ENCODE results near the gene TKT. TPM values are rescaled to one million over a fixed set of nuclear protein-coding genes. Genes with fewer than 3 reads are reported as not detected.

Gene TKT
- total RNA-seq, 3 donors from 2014 or later (not counting 1 experiment from before 2014, with no cell fraction given) = 82.9 to 126 (median 107) TPM

- H3K4me1 ChIP-seq (ENCODE audit: control insufficient read depth, insufficient read depth, low read length) = no peaks in the 10 kb centered on the region
- ATAC-seq (no peak), DNase-seq (no peak)
- no peak overlapping the region for H3K4me3 ChIP-seq (ENCODE audit: low read length)
- Mint-ChIP-seq H3K4me1 (peaks cover 3 to 5% of the 10 kb centered on the region in 2 donors), H3K9me3 (no peaks in the 10 kb centered on the region), H3K36me3 (no peaks in the 10 kb centered on the region), H3K27ac (no peak overlapping the region), H3K27me3 (ENCODE audit: low read depth in 2 of 2) (no peaks in the 10 kb centered on the region), H3K4me3 (no peak overlapping the region)
- H3K9me3 ChIP-seq (ENCODE audit: control insufficient read depth, insufficient read depth, low read length) = no peaks in the 10 kb centered on the region
- intact Hi-C loops (cut with micrococcal nuclease) = no loop called here
- no peak overlapping the region for H3K27ac ChIP-seq (ENCODE audit: low read length)
- no peaks in the 10 kb centered on the region for H3K27me3 ChIP-seq (ENCODE audit: control insufficient read depth, insufficient read depth, low read length)
- H3K36me3 ChIP-seq (ENCODE audit: control insufficient read depth, insufficient read depth, low read length) = peaks cover 43% of the 10 kb centered on the region
- TF ChIP-seq, protein P1, sequence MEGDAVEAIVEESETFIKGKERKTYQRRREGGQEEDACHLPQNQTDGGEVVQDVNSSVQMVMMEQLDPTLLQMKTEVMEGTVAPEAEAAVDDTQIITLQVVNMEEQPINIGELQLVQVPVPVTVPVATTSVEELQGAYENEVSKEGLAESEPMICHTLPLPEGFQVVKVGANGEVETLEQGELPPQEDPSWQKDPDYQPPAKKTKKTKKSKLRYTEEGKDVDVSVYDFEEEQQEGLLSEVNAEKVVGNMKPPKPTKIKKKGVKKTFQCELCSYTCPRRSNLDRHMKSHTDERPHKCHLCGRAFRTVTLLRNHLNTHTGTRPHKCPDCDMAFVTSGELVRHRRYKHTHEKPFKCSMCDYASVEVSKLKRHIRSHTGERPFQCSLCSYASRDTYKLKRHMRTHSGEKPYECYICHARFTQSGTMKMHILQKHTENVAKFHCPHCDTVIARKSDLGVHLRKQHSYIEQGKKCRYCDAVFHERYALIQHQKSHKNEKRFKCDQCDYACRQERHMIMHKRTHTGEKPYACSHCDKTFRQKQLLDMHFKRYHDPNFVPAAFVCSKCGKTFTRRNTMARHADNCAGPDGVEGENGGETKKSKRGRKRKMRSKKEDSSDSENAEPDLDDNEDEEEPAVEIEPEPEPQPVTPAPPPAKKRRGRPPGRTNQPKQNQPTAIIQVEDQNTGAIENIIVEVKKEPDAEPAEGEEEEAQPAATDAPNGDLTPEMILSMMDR (IDR thresholded peaks at IDR 0.05) = no peak
- WGBS (ENCODE audit: insufficient coverage) = 97% methylated on average over 9 of the region's 9 CpGs
Observed at GRCh38 chr3:53223541-53223966, 32.3 kb downstream of the TKT start.

GRCh38 chr3:53223025-53223424 is 32.8 kb downstream of the TKT start:
- no peak overlapping the region for H3K4me3 ChIP-seq (ENCODE audit: low read length)
- H3K36me3 Mint-ChIP-seq = no peaks in the 10 kb centered on the region
- H3K27ac ChIP-seq (ENCODE audit: low read length) = no peak overlapping the region
- no peak overlapping the region for H3K27ac Mint-ChIP-seq
- H3K4me1 Mint-ChIP-seq = peaks cover 3 to 5% of the 10 kb centered on the region in 2 donors
- DNase-seq (no peak), ATAC-seq (no peak)
- no peaks in the 10 kb centered on the region for H3K27me3 Mint-ChIP-seq (ENCODE audit: low read depth in 2 of 2)
- H3K9me3 ChIP-seq (ENCODE audit: control insufficient read depth, insufficient read depth, low read length) = no peaks in the 10 kb centered on the region
- H3K27me3 ChIP-seq (ENCODE audit: control insufficient read depth, insufficient read depth, low read length) = no peaks in the 10 kb centered on the region
- intact Hi-C loops (cut with micrococcal nuclease) = no loop called here
- TF ChIP-seq, protein P1 (IDR thresholded peaks at IDR 0.05) = no peak
- peaks cover 37% of the 10 kb centered on the region for H3K36me3 ChIP-seq (ENCODE audit: control insufficient read depth, insufficient read depth, low read length)
- no peaks in the 10 kb centered on the region for H3K4me1 ChIP-seq (ENCODE audit: control insufficient read depth, insufficient read depth, low read length)
- 87% methylated on average over 7 of the region's 7 CpGs for WGBS (ENCODE audit: insufficient coverage)
- no peaks in the 10 kb centered on the region for H3K9me3 Mint-ChIP-seq
- no peak overlapping the region for H3K4me3 Mint-ChIP-seq

DNA sequence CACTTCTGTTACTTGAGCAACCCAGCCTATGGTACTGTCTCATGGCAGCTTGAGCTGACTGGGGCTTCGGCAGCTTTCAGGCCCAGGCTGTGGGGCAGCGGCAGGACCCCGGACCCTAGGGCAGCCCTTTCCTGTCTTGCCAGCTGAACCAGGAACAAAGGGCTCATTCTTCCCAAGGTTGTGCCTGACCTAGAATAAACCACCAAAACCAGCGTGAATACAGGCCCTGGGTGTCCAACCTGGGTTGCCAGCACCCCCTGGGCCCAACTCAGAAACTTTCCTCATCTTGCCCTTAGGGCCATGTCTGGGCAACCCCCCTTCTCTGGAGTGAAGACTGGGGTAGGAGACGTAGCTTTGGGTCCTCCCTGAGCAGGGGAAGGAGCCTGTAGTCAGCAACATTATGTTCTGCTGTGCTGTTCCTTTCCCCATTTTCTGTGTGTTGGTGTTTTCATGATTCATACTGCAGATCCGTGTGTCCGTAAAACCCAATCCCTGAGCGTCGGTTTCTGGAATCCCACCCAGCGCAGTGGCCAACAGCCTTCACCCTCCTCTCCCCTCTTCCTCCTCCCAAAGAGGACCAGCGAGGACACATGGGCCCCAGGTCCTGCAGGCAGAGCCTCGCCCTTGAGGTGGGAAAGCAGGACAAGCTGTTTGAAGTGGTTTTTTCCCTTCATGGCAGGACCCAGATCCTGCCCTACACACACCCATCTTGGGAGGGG is 33.5 kb downstream of the TKT start:
- Histone ChIP-seq H3K9me3 (ENCODE audit: control insufficient read depth, insufficient read depth, low read length) (no peaks in the 10 kb centered on the region), H3K27me3 (ENCODE audit: control insufficient read depth, insufficient read depth, low read length) (no peaks in the 10 kb centered on the region), H3K36me3 (ENCODE audit: control insufficient read depth, insufficient read depth, low read length) (peaks cover 31% of the 10 kb centered on the region), H3K27ac (ENCODE audit: low read length) (no peak overlapping the region), H3K4me3 (ENCODE audit: low read length) (no peak overlapping the region), H3K4me1 (ENCODE audit: control insufficient read depth, insufficient read depth, low read length) (no peaks in the 10 kb centered on the region)
- Mint-ChIP-seq H3K27me3 (ENCODE audit: low read depth in 2 of 2) (no peaks in the 10 kb centered on the region), H3K36me3 (no peaks in the 10 kb centered on the region), H3K4me3 (no peak overlapping the region), H3K27ac (no peak overlapping the region), H3K9me3 (no peaks in the 10 kb centered on the region), H3K4me1 (peaks cover 3 to 5% of the 10 kb centered on the region in 2 donors)
- intact Hi-C loops (cut with micrococcal nuclease) = no loop called here
- TF ChIP-seq, protein P1 (IDR thresholded peaks at IDR 0.05) = no peak
- WGBS (ENCODE audit: insufficient coverage) = 92% methylated on average over 10 of the region's 12 CpGs
- no peak for DNase-seq
- no peak for ATAC-seq

GRCh38 chr3:53221827-53222182 is 34.0 kb downstream of the TKT start:
- Histone ChIP-seq H3K36me3 (ENCODE audit: control insufficient read depth, insufficient read depth, low read length) (peaks cover 26% of the 10 kb centered on the region), H3K4me3 (ENCODE audit: low read length) (no peak overlapping the region), H3K27me3 (ENCODE audit: control insufficient read depth, insufficient read depth, low read length) (no peaks in the 10 kb centered on the region), H3K27ac (ENCODE audit: low read length) (no peak overlapping the region), H3K9me3 (ENCODE audit: control insufficient read depth, insufficient read depth, low read length) (no peaks in the 10 kb centered on the region), H3K4me1 (ENCODE audit: control insufficient read depth, insufficient read depth, low read length) (no peaks in the 10 kb centered on the region)
- WGBS (ENCODE audit: insufficient coverage) = 92% methylated on average over 3 of the region's 3 CpGs
- H3K36me3 Mint-ChIP-seq = no peaks in the 10 kb centered on the region
- no peak for ATAC-seq
- H3K9me3 Mint-ChIP-seq = no peaks in the 10 kb centered on the region
- intact Hi-C loops (cut with micrococcal nuclease) = no loop called here
- DNase-seq = no peak
- peaks cover 3 to 5% of the 10 kb centered on the region in 2 donors for H3K4me1 Mint-ChIP-seq
- no peaks in the 10 kb centered on the region for H3K27me3 Mint-ChIP-seq (ENCODE audit: low read depth in 2 of 2)
- no peak overlapping the region for H3K4me3 Mint-ChIP-seq
- TF ChIP-seq, protein P1 (IDR thresholded peaks at IDR 0.05) = no peak
- H3K27ac Mint-ChIP-seq = no peak overlapping the region
